GM12891 (cell line): ENCODE measurements around the gene OXER1.

ENCODE experiments used
- POLR2A ChIP-seq: IDR thresholded peaks from 2 replicates; pipeline ENCODE4 v1.6.1; 2011; ENCODE audit warnings: low read depth, low read length, control low read depth
- POLR2AphosphoS5 ChIP-seq: IDR thresholded peaks from 2 replicates; pipeline ENCODE4 v1.6.1; 2011; ENCODE audit warnings: low read depth, low read length, control low read depth

DNA sequence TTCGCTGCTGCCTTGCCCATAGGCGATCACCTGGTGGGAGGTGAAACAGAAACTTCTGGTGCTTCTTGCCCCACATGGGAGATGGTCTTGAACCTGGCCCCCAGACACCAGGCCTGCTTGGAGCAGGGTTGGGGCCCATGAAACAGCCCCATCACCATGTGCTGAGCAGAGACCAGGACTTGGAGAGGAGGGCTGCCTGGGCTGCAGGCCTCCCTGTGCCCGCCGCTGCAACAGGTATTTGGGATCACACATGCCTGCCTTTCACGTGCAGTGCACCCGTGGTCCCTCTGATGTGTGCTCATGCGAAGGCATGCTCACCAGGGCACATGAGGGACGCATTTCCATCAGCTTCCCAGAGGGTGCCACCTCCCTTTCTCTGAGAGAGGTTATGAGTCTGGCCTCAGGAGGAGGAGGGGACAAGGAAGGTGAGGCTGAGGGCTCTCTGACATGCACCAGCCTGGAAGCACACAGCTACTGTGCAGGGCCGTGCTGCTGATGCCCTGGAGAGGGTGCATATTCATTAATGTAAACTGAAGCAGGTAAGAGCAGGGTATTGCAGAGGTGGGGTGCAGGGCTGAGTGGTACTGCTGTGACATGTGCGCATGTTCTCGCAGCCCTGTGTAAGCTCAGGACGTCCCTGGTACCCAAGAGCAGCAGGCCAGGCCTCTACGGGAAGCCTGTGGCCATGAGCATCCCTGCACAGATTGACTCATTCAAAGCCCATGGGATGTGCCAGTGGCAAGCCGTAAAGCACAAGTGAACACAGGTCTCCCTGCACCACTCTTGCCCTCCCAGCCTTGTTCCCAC lies 4.2 kb upstream of the OXER1 start:
- TF ChIP-seq POLR2A (no peak), POLR2AphosphoS5 (no peak)
